Ecto neural progenitor cell (in vitro differentiated cells): ENCODE data around the gene RIPK4.

Source experiments
- DNase-seq: peaks from one replicate; pipeline ENCODE4 v3.0.0-alpha.2; 2018; ENCODE audit warnings: low spot score

The RIPK4 gene

DNA sequence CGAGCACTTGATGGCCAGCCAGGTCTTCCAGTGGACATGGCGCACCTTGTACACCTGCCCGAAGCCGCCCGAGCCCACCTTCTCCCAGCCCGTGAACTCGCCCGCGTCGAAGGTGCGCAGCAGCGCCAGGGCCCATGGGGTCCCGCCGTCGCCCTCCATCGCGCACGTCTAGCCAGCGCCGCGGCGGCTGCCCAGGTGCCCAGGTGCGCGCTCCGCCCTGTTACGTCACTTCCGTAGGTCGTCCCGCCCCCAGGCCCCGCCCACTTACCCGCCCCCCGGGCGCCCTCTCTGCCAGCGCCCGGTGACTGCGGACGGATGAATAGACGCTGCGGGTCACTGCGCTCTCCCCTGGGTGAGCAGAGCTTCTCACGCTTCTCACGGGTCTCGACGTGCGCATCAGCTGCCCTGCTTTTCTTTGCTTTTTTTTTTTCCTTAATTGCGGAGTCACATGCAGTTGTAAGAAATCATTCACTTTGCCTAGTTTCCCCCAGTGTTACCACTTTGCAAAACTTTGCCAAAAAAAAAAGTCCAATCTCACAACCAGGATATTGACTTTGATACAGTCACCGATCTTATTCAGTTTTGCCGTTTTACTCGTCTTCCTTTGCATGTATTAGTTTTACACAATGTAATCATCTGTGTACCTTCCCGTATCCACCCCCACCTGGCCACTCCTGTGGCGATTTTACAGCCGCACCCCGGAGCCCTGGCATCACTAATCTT, at the start of gene RIPK4:
Gene RIPK4, minus strand, starts transcription at position 170 of the 723 bp plus-strand sequence. Its CDS starts 11 bp downstream, at position 159.
- peak; percentile 82 for DNase-seq

DNA sequence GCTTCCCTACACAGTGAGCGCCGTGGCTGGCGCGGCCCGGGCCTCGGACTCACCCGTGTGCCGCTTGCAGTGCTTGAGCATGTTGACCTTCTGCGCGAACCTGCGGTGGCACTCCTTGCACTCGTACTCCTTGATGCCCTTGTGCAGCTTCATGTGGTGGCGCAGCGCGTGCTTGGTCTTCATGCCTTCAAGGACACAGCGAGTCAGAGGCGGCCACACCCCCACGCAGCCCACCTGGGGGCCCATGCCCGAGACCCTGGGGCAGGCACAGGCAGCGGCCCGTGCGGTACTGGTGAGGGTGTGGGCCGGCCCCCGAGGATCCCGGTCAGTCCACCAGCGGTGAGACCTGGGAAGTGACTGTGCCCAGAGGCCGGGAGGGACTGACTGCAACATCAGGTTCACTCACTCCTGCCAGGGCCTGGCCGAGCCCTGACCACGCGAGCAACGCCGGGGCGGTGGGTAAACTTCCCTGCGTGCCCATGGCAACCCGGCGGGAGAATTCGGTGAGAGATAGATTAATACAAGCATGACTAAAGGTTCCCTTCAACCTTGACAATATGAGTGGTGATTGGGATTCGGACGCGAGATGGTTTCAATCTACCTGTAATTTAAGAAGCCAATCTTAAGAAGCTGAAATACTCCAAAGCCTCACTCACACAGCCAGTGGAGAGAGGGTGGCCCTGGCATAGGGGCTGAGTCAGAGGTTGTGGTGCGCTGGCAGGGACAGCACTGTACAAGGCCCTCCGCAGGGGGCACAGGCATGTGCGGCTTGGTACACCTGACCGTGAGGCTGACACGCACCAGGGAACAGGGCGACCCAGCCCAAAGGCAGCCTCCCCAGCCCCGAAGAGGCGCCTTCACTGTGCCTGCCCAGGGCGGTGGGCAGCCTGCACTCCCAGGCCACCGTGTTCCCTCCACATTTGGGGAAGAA, 49.1 kb upstream of the RIPK4 start:
- no peak for DNase-seq

DNA sequence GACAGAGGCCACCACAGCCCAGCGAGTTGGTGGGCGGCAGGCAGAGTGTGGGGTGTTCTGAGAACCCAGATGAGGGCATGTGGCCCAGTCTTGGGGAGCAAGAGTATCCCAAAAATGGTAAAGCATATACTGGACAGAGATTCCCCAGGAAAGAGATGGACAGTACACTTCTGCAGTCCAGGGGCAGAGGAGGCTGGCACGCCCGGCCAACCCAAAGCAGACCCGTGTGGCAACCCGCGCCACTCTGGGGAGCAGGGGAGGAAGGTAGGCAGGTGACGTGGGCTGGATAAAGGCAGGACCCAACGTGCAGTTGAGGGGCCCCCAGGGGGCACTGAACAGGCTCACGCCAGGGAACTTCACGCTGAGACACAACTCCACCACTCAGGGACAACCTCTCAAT, 46.4 kb upstream of the RIPK4 start:
- no peak for DNase-seq

DNA sequence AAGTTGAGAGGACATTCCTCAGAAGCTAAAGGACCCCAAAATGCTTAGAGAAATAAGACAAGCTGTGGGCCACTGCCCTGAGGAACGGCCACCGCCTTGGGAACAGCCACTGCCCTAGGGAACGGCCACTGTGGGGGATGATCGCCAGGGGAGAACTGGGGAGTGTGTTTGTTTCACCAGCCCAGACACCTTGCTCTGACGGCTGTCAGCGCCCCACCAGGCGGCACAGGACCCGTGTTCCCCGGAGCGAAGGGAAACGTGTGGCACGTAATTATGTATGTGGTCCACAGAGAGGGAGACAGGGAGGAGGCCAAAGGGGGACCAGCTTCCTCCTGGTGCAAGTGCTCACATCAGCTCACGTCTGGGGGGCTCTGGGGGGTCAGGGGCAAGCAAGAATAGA, 45.8 kb upstream of the RIPK4 start:
- no peak for DNase-seq

DNA sequence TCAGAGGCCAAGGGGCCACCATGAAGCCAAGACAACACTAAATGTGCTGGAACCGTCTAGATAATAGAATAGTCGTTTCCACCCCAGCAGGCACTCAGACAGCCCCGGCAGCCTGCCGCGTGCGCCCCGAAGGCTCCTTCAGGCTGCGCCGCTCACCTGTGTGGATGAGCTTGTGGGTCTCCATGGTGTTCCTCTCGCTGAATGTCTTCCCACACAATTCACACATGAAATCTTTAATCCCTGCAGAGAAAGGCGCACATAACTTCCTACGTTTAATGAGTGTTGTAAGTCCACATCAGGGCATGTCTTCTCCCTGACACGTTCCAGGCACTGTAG, 43.7 kb upstream of the RIPK4 start:
- no peak for DNase-seq

DNA sequence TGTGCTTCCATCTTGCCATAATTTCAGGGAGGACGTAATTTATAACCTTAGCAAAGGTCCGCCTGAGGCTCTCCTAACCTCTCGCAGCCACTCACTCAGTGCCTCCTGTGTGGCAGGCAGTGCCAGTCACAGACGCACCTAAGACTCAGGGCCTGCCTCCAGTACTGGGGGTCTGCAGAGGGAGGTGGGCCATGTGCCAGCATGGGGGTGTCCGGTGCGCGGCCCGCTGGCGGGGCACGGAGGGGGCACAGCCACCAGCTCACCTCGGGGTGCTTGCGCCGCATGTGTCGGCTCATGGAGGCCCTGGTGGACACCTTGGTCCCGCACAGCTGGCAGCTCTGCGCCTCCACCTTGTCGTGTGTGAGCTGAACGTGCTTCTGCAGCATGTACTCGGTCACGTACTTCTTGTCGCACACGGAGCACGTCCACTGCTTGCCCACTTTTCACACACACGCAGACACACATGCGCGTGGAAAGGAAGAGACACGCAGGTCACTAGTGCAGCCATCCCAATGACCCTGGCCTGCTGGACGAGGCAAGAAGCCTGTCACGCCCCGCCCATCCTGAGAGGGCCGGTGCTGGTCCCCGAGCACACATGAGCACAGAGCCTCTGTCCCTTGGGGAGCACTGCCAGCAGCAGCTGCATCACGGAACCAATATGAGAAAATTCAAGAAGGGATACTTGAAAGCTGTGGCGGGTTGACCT, 43.2 kb upstream of the RIPK4 start:
- DNase-seq: no peak

DNA sequence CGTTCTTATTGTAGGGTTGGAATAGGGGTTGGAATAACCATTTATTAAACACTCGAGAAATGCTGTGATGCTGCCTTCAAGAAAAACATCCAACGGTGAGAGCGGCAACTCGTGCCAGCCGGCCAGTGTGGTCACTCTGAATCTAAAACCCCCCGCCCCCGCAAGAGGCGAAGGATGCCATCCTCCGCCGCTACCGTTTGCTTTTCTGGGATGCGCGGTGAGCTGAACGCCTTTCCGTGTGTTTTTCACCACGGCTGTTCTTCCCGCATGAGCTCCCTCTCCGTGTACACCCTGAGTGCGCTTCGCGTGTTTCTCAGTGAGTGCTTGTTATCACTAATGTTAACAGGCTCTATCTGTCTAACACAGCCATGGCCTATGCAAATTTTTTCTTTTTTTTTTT, 42.0 kb upstream of the RIPK4 start:
- DNase-seq: no peak

DNA sequence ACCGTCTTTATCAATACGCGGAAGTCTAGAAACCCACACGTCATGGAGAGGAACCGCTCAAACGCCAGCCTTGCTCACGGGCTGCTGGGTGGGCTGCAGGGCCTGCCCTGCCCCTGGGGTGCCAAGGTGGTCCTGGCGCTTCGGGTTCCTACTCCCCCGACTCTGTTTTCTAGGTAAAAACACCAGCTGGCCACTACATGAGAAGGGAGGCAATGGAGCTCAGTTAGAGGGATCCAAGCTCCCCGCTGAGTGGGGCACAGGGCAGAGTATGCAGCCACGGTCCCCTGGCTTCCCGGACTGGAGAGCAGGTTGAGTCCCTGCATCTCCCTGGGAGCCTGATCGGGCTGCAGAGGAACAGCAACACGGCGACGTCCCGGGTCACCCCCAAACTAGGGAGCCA, 41.2 kb upstream of the RIPK4 start:
- DNase-seq: no peak

DNA sequence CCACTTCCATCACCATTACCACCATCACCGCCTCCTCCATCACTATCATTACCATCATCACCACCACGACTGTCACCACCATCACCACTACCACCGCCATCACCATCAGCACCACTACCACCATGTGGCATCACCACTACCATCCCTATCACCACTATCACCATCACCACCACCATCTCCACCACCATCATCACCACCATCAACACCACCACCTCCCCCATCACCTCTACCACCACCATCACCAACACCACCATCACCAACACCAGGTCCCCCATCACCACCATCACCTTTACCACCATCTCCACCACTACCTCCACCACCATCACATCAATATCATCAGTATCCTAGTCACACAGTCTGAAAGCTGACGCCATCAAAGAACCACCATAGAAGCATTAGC, 39.9 kb upstream of the RIPK4 start:
- DNase-seq: no peak

DNA sequence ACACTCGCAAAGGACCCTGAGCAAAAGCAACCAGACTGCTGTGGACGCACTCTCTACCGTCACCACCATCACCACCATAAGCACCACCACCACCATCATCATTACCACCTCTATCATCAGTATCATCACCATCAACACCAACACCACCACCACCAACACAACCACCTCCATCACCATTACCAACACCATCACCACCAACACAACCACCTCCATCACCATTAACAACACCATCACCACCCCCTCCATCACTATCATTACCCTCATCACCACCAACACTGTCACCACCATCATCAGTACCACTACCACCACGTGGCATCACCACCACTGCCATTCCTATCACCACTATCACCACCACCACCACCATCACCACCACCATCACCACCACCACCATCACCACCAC, 38.8 kb upstream of the RIPK4 start:
- DNase-seq: no peak

DNA sequence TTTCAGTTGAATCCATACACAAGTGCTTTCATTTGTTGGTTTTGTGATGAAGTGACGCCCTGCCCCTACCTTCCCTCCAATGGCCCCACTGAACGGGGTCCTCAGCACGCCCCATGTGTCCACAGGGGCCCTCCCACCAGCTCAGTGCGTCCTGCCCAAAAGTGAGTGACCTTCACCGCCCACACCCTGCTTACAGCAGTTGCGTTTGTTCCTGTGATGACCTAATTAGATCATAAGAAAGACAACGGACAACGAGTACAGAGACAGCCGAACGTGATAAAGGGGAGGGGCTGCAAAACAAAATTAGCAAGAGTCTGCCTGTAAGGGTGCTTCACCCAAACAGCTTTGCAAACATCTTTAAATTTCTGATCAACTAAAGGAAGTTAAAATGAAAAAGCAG, 38.2 kb upstream of the RIPK4 start:
- DNase-seq: no peak

DNA sequence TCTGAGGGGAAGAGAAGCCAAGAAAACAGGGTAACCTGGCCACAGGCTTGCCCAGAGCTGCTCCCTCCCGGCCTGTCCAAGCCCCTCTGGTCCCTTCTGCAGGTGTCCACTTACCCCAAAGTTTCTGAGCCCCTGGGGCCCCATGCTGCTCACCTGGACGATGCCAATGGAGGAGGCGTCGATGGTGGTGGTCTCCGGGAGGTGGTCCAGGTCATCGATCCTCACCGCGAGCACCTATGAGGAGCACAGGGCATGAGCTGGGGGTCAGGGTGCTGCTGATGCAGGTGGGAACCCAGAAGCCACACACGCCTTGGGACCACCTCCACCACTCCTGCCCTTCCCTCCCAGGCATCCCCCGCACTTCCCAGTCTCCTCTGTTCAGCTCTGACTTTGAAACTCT, 37.5 kb upstream of the RIPK4 start:
- DNase-seq: no peak

DNA sequence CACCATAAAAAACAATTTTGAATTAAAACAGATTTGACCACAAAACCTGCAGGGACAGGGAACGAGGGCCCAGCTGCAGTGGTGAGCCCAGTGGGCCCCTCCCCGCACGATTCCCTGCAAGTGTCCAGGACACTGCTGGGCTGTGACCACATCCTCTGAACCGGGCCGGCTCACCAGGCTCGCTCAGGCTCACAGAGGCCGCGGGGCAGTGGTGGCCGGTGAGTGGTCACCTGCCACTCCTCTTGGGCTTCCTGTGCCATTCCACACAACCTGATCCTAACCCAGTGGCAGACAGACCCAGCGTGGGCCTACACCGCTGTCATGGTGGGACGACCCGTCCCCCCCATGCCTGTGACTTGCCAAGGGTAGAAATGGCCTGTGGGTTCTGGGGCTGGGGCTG, 36.5 kb upstream of the RIPK4 start:
- DNase-seq: no peak

DNA sequence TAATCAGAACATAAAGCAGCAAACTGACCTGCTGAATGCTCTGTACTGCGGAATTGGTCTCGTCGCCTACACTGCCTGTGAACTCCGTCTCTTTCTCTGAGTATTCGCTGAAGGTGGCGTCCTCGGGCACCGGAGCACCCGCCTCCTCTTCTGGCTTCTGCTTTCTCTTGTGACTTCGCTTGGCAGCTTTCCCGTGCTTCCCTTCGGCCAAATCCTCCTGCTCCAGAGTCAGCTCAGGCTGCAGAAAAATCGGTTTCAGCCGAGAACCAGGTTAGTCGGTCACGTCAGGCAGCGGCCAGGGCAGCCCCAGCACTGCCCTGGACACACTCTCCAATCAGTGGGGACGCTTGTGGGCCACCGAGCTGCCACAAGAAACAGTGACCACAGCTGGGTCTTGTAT, 35.8 kb upstream of the RIPK4 start:
- no peak for DNase-seq

DNA sequence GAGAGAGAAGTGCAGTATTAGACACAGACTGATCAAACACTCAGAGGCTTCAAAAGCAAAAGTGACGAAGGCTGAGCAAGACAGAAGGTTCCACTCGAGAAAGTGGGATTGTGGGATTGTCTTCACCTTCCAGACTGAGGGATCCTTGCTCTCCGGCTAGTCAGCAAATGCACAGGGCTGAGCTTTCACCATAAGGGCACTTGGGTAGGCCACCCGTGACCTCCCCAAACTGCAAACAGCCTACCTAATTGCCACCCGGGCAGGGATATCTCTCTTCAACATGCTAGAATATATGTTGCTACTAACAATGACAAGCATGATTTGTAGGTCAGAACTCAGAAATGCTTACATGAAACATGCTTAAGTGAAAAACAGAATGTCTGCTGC, 35.3 kb upstream of the RIPK4 start:
- DNase-seq: no peak

DNA sequence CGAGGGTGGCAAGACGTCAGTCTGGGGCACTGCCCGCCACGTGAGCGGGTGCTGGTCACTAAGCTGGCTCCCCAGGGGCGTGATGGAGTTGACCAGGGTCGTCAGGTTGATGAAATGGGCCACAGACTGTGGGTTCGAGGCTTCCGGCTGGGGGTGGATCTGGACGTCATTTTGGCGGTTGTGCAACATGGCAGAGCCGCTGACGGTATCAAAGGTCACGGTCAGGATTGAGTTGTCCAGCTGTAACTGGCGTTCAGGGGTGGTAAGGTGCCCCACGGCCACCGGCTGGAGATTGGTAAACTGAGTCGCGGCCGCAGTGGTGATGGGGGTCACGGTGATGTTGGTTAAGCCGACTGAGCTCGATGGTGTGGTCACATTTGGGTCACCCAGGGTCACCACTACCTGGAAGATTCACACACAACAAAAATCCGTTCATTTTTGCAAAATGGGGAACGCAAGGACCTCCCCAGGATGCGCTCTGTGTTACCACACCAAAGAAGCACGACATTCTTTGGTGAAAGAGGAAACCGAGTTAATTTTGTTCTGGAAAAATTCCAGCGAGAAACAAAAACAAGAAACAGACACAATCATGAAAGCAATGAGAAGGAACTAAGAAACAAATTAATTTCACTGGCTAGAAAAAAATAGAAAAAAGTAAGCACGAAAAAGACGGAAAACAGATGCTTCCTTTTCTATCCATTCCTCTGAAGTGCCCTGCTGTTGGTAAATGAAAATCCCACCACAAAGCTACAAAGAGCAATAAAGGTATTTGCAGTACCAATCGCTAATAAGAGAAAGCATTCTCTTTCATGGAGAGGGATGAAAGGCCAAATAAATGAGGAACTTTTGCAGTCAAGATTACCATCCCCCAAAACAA, 34.7 kb upstream of the RIPK4 start:
- no peak for DNase-seq

DNA sequence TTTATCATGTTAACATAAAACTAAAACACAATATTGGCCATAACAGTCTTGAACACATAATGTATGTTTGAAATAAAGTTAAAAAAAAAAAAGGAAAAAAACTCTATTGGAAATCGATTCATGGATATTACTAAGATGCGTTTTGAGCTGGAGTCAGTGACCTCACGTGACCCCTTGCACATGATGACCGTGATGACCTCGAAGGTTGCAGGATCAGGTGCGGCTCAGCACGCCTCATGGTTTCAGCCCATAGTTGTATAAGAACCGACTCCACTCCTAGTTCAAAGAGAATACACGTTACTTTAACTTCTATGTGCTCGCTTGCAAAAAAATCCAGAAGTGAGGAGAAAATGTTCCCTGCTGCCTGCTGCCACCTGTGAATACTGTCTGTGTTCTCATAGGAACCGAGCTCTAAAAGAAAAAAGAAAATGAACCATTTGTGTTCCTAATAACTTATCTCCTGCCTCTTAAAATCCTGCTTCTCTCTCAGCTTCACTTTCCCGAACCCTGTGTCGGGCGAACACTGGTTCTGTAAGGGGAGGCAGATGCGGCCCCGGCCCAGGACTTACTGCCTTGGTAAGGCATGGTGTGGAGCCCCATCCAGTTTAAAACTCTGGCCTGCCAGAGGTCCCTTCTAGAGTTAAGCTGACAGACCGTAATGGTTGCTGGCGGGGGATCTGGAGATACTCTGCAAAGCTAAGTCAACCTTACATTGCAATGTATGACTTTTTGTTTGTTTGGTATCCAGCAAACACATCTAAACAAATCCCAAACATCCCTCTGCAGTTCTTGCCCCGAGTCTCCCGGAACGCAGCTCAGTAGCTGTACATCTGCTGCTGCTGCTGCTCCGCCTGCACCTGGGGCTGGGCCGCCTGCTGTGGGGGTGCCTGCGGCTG, 33.8 kb upstream of the RIPK4 start:
- DNase-seq: no peak

DNA sequence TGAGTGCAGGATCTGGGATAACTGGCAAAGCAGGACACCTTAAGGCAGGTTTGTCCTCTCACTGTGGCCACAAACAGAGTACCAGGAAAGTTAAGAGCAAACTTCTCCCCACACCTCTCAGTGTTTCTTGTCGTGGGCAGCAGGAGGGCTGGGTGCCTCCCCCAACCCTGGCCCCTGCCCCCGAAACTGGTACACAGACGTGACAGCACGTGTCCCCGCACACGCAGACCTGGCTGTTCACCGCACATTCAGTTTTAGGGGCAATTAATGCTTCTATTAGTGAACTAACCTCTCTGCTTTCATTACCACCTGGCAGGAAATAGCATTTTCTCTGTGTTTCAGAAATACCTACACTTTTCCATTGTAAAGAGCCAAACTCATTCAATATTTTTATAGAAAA, 32.9 kb upstream of the RIPK4 start:
- no peak for DNase-seq

DNA sequence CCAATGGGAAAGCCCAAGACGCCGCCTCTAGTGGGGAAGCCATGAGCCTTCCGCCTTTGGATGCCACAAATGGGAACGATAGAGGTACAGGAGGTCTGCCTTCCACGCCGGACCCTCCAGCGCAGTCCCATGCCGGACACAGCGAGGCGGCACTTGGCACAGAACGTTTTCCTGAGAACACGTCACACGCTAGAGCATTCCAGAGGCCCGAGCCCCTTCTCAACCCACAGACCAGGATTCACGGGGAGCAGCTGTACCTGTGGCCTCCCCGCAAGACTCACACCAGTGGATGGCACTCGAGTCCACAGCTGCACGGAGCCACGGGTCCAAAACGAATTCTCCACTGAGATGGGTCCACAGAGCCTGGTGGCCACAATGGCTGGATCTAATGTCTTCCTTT, 31.5 kb upstream of the RIPK4 start:
- DNase-seq: no peak

DNA sequence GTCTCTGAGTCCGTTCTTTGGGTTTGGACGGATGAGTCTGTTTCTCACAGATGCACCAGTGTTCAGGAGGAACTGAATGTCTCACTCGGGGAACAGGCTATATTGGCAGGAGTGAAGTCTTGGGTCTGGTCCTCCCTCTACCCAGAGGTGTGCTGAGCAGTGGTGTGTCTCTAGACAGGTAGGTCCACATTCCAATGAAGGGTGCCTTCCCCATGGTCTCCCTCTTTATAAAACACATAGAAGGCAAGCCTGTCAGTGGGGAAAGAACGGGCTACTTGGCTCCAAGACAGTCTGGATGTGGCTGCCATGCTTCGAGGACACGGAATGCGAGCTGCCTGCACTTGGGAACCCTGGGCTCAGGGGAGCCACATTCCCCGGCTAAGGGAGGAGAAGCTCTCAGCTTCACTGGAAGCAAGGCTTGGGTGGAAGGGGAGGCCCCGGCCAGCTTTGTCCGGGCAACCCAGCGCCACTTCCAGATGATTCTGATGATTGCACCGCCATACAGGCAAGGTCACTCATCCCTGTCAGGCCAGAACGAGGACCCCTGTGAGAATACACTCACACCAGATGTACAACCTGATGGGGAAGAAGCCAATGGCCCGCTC, 29.7 kb upstream of the RIPK4 start:
- no peak for DNase-seq

DNA sequence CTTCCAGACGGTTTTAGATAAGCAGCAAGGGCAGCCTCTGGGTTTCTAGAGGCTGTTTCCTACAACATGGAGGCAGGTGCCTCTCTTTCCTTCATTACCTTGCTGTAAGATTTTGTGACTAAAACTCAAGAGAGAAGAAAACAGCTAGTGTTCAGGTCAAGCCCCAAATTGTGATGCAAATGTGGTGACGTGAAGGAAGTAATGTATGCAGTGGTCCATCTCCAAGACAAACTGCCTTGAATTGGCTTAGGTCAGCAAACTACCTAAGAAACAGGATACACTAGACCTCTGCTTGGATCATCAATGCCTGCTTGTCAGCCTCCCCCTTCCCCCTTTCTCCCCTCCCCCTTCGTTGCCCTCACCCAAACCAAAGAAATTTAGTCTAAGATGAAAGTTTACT, 28.9 kb upstream of the RIPK4 start:
- DNase-seq: no peak
